Measurements from ENCODE around the gene B3GAT1.

Gene B3GAT1

GRCh38 chr11:134371436-134372185 is 40.4 kb downstream of the B3GAT1 start:
- no peak for DNase-seq (ENCODE audit: low read depth, low spot score)

DNA sequence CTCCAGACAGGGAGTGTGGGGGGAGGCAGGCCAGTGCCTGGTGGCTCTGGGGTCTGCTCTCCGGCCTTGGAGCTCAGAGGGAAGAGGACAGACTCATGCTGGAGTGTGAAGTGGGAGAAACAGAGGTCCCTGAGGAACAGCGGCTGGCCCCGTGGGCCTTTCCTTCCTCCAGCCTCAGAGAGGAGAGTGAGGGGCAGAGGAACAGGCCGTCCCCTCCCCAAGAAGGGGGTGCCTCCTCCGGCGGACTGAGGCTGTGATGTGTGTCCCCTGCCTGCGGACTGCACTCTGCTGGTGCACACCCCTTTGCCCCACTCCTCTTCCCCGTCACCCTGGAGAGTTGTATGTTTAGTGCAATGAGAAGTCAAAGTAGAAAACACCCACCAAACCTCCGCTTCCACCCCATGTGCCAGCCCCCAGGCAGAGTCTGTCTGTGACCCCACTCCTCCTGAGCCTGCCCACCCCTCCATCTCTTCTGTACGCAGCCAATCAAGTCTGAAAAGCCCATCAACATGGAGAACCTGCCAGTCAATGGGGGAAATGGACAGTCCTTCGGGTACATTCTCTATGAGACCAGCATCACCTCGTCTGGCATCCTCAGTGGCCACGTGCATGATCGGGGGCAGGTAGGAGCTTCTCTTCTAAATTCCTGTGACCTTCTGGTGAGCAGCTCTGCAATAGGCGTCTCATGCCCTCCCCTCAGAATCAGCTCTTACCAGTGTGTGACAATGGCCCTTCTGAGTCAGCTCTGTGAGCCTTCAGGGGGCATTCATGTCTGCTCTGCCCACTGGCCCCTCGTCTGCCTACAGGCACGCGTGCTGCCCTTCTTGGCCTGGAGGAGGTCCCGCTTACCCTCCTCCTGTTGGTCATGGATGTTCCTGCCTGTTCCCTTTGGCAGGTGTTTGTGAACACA is 41.3 kb downstream of the B3GAT1 start:
- no peak for DNase-seq (ENCODE audit: low read depth, low spot score)

DNA sequence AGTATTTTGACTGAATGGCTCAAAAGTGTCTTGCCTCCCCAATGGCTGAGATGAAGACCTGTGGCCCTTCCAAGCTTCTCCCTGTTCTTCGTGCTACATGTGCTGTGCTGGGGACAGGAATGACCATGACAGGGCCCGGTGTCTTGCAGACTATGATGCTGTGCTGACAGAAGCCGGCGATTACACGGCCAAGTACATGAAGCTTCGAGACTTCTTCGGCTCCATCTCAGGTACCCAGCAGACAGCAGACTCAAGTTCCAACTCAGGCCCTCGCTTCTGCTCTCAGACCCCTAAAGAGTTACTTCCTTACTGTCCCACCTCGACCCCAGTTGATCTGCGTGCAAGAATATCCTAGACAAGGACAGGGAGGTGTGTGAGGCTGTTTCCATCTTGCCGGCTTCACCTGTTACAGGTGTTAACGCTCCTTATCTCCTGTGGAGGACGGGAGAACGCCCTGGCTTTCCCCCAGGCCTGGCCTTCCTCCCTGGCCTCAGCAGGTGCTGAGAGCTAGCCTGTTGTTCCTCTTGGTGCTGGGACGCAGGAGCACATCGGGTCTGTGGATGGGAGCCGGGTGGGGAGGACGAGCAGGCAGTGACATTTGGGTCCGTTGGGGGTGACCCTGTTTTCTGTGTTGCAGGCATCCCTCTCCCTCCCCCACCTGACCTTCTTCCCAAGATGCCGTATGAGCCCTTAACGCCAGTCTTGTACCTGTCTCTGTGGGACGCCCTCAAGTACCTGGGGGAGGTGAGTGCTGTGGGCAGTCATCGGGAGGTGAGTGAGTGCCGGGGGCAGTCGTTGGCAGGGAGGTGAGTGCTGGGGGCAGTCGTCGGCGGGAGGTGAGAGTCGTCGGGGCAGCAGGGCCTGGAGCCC is 42.2 kb downstream of the B3GAT1 start:
- no peak for DNase-seq (ENCODE audit: low read depth, low spot score)

DNA sequence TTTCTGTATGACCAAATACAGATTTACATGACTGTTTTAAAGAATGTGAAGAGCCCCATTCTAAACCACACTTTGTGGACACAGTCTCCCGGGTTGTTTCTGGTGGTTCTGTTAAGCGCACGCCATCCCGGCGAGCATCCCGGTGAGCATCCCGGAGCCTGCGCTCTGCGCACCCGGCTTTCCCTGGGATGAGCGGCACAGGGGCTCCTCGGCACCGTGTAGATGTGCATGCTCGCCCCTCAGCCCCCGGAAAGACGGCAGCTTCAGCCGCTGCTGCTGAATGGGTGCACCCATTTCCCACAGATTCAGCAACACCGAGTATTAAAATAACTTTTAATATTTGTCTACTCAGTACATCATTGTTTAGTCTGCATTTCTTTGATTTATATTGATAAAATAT is 44.3 kb downstream of the B3GAT1 start:
- no peak for DNase-seq (ENCODE audit: low read depth, low spot score)

- DNase-seq (ENCODE audit: low read depth, low spot score), result no peak
Measured at GRCh38 chr11:134366254-134366653, 45.8 kb downstream of the B3GAT1 start.

DNA sequence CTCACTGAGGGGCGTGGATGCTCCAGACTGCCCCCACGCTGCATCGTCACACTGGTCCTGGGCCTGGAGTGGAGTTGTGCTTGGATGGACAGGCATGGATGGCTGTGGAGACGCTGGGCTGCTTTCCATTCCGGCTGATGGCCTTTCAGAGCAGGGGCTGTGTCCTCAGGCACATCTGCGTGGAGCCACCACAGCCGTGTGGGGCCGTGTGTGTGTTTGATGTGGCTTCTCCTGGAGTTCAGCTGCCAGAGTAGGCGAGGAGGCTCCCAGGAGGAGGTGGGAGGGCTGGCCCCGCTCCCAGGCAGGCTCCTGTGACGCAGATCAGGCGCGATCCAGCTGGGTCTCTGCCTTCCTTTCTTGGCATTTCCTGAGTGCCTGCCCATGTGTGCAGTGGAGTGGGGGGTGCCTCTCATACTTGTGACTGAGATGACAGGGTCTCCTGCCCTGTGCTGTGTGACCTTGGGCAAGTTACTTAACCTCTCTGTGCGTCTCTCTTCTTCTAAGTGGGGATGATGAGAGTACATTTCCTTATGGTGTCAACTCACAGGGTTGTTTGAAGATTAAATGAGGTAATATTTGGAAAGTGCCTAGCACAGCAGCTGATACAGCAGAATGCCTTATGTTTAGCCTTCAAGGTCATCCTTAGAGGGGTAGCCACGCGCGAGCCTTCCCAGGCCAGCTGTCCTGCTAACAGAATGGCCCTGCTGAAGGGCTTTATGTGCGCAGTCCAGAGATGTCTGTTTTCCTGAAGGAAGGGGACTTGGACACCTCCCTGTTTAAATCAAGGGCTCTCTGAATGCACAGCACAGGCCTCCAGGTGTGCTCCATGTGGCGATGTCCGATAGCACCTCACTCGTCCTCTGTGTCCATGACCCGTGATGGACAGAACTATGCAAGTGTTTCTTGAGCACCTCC is 46.8 kb downstream of the B3GAT1 start:
- DNase-seq (ENCODE audit: low read depth, low spot score), result no peak

DNA sequence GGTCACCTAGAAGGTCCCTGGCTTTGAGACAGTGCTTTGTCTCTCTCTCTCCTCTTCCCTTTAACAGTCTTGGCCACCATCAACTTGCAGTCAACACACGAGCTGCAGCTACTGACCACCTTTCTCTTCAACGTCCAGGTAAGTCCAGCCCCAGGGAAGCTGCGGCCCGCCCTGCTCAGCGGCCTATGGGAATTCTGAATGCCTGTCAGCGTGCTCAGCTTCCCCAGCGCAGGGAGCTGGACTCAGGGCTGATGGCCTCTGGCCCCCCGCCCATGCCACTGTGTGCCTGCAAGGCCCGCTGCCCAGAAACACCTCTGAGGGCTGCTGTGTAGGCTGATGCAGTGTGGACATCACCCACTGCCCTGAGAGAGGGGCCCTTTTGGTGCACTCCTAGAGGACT is 47.8 kb downstream of the B3GAT1 start:
- DNase-seq (ENCODE audit: low read depth, low spot score), result no peak

DNA sequence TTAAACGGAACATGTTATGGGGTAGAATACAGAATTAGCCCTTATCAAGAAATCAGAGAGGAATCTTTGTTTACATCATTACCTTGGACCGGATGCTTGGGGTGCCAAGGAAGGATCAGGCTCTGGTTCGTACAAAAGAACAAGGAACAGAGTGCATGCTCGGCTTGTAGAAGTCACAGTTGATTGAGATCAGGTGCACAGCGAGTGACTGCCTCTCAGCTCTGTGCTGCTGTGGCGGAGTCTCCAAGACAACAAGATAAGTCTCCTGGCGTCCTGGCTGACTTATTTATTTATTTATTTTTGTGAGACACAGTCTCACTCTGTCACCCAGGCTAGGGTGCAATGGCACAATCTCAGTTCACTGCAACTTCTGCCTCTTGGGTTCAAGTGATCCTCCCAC is 48.5 kb downstream of the B3GAT1 start:
- no peak for DNase-seq (ENCODE audit: low read depth, low spot score)

DNA sequence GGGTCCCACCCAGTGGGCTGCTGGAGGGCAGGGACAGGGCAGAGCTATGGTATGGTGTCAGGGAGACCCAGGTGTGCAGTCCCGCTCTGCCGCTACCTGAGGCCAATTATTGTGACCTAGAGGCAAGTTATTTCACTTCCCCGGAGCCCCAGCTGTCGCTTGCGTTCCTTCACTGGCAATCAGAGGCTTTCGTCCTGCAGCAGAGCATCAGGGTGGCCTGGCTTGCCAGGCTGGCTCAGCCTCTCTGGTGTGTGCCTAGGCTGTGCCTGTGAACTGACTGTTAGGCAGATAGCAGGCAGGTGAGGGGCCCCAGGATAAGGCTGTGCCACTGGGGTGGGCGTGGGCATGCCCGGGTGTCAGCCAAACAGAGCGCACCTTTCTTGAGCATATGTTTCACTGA is 48.9 kb downstream of the B3GAT1 start:
- no peak for DNase-seq (ENCODE audit: low read depth, low spot score)

DNA sequence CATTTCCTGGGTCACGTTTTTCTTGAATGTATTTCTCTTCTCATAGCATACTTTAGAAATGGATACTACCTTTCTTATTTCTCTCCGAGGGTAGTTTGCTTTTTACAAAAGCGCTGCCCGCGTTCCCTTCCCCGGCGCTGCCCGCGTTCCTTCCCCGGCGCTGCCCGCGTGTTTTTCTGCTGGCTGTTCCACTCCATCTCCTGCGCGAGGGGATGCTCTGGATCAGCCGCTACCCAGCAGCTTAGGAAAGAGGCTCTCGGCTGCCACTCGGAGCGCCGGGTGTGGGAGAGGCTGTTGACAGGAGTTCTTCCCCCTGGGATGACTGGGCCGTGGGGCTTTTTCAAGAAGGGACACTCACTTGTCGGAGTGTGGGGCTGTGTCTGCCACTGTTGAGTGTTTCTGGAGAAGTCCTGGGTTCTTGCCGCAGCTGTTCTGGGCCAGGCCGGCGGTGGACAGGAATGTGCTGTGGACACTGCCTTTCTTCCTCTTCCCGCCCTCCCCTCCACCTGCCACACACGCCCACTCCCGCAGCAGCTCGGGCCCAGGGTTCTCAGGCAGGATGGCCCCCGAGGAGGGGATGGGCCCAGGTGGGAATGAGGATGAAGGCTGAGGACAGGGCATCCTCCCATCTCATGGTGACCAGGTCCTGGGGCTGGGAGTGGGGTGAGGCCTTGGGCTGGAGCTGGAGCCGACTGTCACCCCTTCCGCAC is 49.7 kb downstream of the B3GAT1 start:
- DNase-seq (ENCODE audit: low read depth, low spot score), result no peak

DNA sequence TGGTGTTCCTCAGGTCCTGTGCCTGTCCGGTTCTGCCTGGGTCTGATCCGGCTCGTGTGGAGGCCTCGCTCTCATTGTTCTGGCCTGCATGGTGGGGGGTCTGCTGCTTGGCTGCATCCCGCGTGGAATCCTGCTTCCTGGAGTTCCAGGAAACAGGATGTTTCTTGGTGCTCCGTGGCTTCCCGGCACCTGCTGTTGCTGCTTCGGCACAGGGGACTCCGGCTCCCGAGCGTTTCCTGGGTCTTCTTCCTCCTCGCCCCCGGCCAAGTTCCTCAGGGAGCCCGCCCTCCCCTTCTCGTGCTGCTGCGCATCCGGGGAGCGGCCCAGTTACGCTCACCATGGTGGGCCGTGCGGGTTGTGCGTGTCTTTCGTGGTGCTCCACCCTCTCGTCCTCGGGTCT is 50.4 kb downstream of the B3GAT1 start:
- no peak for DNase-seq (ENCODE audit: low read depth, low spot score)

DNA sequence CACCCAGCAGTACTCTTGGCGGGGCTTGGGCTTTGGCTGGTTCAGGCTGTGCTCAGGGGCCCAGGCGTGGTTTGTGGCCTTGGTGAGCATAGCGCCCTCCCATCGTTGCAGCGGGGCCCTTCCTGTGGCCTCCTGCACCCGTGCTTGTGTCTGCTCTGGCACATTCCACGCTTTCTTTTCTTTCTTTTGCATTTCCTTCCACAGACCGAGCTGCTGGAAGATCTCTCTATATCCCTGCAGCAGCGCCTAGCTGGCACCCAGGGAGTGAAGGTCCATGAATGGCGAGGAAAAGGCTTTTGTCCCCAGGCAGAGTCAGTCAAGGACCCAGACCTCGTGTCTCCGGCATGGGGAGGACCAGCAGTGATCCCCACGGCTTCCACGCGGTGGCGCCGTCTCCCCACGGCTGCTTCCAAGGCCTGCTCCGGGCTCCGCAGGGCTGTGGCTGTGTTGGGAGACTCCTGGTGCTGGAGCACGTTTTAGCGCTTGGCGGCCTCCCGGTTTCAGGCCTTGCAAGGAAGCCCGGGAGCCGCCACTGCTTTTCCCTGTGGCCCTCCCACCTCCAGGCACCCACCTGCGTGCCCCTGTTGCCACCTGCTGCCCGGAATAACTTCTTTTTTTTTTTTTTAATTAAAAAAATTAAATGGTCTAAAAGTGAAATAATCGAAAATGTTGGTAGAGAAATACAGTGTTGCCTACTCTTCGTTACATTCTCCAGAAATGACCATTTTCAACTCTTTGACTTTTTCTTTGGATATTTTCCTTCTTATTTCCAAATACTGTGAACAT is 51.8 kb downstream of the B3GAT1 start:
- no peak for DNase-seq (ENCODE audit: low read depth, low spot score)

DNA sequence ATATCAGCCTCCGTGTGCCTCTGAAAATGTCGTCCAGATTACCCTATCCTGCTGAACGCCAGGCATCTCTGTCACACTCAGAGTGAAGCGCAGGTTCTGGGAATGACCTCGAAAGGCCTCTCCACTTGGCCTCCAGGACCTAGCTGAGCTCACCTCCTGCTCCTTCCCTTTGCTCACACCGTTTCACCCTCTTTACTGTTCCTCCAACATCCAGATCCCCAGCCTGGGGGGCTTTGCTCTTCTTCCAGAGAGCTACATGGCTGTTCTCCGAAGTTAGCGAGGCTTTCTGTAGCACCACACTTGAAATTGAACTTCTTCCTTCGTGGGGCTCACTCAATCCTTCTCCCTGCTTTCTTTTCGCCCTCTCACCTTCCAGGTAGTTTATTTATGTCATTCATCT is 52.4 kb downstream of the B3GAT1 start:
- DNase-seq (ENCODE audit: low read depth, low spot score), result no peak

DNA sequence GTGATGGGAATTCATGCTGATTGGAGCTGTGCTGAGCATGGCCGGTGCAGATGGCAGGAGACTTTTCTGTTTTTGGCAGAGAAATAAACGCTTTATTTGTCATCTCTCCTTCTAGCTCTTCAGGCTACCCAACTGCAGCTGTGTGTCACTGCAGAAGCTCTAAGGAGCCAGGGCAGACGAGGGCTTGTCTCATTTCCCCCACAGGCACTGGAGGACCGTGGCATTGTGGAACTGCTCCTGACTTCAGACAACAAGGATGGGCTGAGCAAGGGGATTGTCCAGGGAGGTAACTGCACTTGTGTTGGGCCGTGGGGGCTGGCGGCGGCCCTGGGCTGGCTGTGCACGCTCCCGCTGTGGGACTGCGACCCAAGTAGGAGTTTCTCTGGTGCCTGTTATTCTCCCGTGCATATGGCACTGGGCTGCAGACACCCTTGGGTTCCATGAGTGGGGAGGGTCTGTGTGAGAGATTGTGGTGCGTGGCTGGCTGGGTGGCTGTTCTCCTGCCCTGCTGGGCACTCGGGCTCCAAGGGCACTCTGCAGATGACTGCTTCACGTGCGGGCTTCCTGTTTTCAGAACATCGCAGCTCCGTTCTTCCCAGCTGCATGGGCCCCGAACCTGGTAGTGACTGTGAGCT is 53.1 kb downstream of the B3GAT1 start:
- no peak for DNase-seq (ENCODE audit: low read depth, low spot score)

DNA sequence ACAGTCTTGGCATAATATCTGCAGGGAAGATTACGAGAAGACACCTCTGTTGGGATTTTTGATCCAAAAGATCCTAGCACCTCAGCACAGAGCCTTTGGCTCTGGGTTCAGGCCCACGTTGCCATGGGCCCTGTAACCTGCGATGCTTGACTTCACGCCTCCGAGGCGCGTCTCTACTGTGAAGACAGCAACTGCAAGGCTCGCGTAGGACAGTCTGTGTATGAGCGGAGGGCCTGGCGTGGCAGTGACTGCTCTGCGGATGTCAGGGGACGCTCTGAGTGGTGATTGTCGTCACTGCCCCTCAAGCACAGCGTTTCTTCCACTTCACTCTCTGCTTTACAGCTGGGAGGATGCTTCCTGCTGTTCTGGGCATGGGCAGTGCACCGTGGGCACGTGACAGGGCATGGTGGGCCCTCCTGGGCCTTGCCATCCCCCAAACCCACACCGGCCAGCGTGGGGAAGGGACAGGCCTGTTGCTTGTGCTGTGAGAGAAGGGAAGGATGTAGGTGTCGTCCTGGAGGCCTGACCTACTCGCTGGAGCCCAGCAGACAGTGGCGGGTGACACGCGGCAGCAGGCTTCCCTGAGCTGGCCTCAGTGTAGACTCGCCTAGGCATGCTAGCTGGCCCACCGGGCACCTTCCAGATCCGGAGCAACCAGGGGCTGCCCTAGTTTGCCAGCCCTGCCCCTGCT is 53.7 kb downstream of the B3GAT1 start:
- no peak for DNase-seq (ENCODE audit: low read depth, low spot score)

DNA sequence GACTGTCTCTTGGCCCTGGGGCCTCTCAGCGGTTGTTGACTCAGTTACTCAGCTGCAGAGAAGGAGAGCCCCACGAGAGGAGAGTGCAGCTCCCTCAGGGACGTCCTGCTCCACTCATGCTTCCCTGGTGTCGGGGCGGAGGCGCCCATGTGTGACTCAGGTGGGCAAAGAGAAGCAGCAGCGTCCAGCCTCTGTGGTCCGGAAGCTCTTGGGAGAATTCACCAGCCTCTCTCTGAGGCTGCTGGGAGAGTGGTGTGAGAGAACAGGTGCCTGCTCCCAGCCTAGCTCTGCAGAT is 54.5 kb downstream of the B3GAT1 start:
- DNase-seq (ENCODE audit: low read depth, low spot score), result no peak

GRCh38 chr11:134356656-134357544 is 55.1 kb downstream of the B3GAT1 start:
- no peak for DNase-seq (ENCODE audit: low read depth, low spot score)

GRCh38 chr11:134355656-134356055 is 56.4 kb downstream of the B3GAT1 start:
- no peak for DNase-seq (ENCODE audit: low read depth, low spot score)

Measured in brain pericyte (primary cell).